DOHH2 (cell line): ENCODE data around the gene WFDC9.
"Not testable (repeated sequence)": the region's sequence is repeated elsewhere in the genome, so short reads cannot be mapped to it uniquely, and the experiment has no call there.

Experiments used
- H3F3A ChIP-seq: fragments of 200-600 bp; sonication (generic), shearing (Covaris generic); 2 replicates; pipeline ENCODE4 v1.6.0; 2016; ENCODE audit warnings: antibody characterized with exemption, mild to moderate bottlenecking; ENCODE audit not compliant: control insufficient read depth, insufficient read depth
- H3K27ac ChIP-seq: fragments of 200-600 bp; sonication (generic); 2 replicates; pipeline ENCODE4 v1.5.1; 2014; ENCODE audit warnings: low read depth, mild to moderate bottlenecking, low read length, moderate library complexity
- H3K27me3 ChIP-seq: fragments of 200-600 bp; sonication (generic); 2 replicates; pipeline ENCODE4 v1.6.1; 2014; ENCODE audit warnings: mild to moderate bottlenecking, low read length, mixed read lengths; ENCODE audit not compliant: control insufficient read depth
- H3K36me3 ChIP-seq: fragments of 200-600 bp; sonication (generic); 2 replicates; pipeline ENCODE4 v1.6.1; 2014; ENCODE audit warnings: mild to moderate bottlenecking, low read length, moderate library complexity, mixed read lengths; ENCODE audit not compliant: control insufficient read depth
- H3K4me1 ChIP-seq: fragments of 200-600 bp; sonication (generic); 2 replicates; pipeline ENCODE4 v1.6.1; 2014; ENCODE audit warnings: mild to moderate bottlenecking, low read length, mixed read lengths; ENCODE audit not compliant: control insufficient read depth
- H3K4me2 ChIP-seq: fragments of 200-600 bp; sonication (generic); 2 replicates; pipeline ENCODE4 v1.6.0; 2014; ENCODE audit warnings: mild to moderate bottlenecking, low read length, moderate library complexity
- H3K4me3 ChIP-seq: fragments of 200-600 bp; sonication (generic); 2 replicates; pipeline ENCODE4 v1.5.1; 2014; ENCODE audit warnings: mild to moderate bottlenecking, low read length, mixed read lengths
- H3K79me2 ChIP-seq: fragments of 200-600 bp; sonication (generic); 2 replicates; pipeline ENCODE4 v1.6.1; 2014; ENCODE audit warnings: mild to moderate bottlenecking, low read length, mixed read lengths; ENCODE audit not compliant: control insufficient read depth
- H3K9me2 ChIP-seq: fragments of 200-600 bp; sonication (generic); replicated peaks from 2 replicates; pipeline ENCODE4 v1.6.1; 2014; ENCODE audit warnings: mild to moderate bottlenecking, low read length, mixed read lengths; ENCODE audit not compliant: control insufficient read depth
- H3K9me3 ChIP-seq: fragments of 200-600 bp; sonication (generic); 2 replicates; pipeline ENCODE4 v1.6.1; 2014; ENCODE audit warnings: antibody characterized with exemption, low read length, mixed read lengths; ENCODE audit not compliant: control insufficient read depth, insufficient read depth
- H4K20me1 ChIP-seq: fragments of 200-600 bp; sonication (generic); 2 replicates; pipeline ENCODE4 v1.6.0; 2014; ENCODE audit warnings: low read depth, mild to moderate bottlenecking, antibody characterized with exemption, low read length, moderate library complexity; ENCODE audit not compliant: control insufficient read depth, insufficient read depth
- CTCF ChIP-seq: fragments of 200-600 bp; sonication (generic); IDR thresholded peaks from one replicate; pipeline ENCODE4 v1.5.1; 2014; ENCODE audit warnings: antibody characterized with exemption, mild to moderate bottlenecking, low read depth, low read length; ENCODE audit not compliant: poor library complexity, severe bottlenecking
- EZH2phosphoT487 ChIP-seq: fragments of 200-600 bp; sonication (generic); IDR thresholded peaks from 2 replicates; pipeline ENCODE4 v1.6.1; 2017; ENCODE audit warnings: borderline replicate concordance, mild to moderate bottlenecking, antibody characterized with exemption, low read length, moderate library complexity, mixed read lengths

WFDC9 gene

GRCh38 chr20:45647441-45648050 is 16.5 kb upstream of the WFDC9 start:
- H3F3A ChIP-seq, result no peaks in the 10 kb centered on the region
- no peak for TF ChIP-seq EZH2phosphoT487
- no peak for TF ChIP-seq CTCF
- no peak overlapping the region for H3K4me2 ChIP-seq
- H3K4me1 ChIP-seq, result no peaks in the 10 kb centered on the region
- H3K9me3 ChIP-seq, result no peaks in the 10 kb centered on the region
- H3K9me2 ChIP-seq, result no peaks in the 10 kb centered on the region
- no peaks in the 10 kb centered on the region for H3K36me3 ChIP-seq
- H3K27ac ChIP-seq, result no peak overlapping the region
- no peaks in the 10 kb centered on the region for H3K27me3 ChIP-seq
- H3K79me2 ChIP-seq, result no peaks in the 10 kb centered on the region
- no peak overlapping the region for H3K4me3 ChIP-seq
- no peaks in the 10 kb centered on the region for H4K20me1 ChIP-seq

- Histone ChIP-seq H3K9me2 (no peaks in the 10 kb centered on the region), H3K27me3 (no peaks in the 10 kb centered on the region), H3K4me3 (no peak overlapping the region)
Observed at GRCh38 chr20:45646875-45647274, 15.8 kb upstream of the WFDC9 start.

DNA sequence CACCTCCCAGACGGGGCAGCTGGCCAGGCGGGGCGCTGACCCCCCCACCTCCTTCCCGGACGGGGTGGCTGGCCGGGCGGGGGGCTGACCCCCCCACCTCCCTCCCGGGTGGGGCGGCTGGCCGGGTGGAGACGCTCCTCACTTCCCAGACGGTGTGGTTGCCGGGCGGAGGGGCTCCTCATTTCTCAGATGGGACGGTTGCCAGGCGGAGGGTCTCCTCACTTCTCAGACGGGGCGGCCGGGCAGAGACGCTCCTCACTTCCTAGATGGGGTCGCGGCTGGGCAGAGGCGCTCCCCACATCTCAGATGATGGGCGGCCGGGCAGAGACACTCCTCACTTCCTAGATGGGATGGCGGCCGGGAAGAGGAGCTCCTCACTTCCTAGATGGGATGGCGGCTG is 14.8 kb upstream of the WFDC9 start:
- H3K9me2 ChIP-seq, H3K36me3 ChIP-seq, H3K79me2 ChIP-seq, H3K9me3 ChIP-seq, H3K4me3 ChIP-seq, H4K20me1 ChIP-seq, H3F3A ChIP-seq, H3K27me3 ChIP-seq, H3K4me2 ChIP-seq, H3K27ac ChIP-seq, H3K4me1 ChIP-seq: not testable (repeated sequence)

More at GRCh38 chr20:45646875-45647274, 15.8 kb upstream of the WFDC9 start:
- H4K20me1 ChIP-seq, result no peaks in the 10 kb centered on the region
- no peaks in the 10 kb centered on the region for H3K4me1 ChIP-seq
- H3K36me3 ChIP-seq, result no peaks in the 10 kb centered on the region
- H3K9me3 ChIP-seq, result no peaks in the 10 kb centered on the region
- no peak overlapping the region for H3K27ac ChIP-seq
- H3K79me2 ChIP-seq, result no peaks in the 10 kb centered on the region
- H3K4me2 ChIP-seq, result no peak overlapping the region
- H3F3A ChIP-seq, result no peaks in the 10 kb centered on the region
- TF ChIP-seq EZH2phosphoT487 (no peak), CTCF (no peak)

DNA sequence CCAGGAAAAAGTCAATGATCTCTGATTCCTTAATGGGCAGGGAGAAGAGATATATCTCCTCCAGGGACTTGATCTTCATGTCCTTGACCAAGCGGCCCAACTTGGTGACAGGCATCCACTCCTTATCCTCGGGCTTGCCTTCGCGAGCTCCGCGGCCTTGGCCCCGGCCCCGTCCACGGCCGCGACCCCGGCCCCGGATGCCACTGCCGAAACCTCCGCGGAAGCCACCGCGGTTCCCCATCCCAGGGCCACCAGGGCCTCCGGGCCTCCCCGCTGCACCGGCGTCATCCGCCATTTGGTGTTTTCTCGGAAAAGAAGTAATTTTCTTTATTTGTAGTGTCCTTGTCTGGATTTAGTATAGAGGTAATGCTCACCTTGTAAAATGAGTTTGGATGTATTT is 10.0 kb upstream of the WFDC9 start:
- not testable (repeated sequence) for H3K79me2 ChIP-seq, H3F3A ChIP-seq, H3K27ac ChIP-seq, H3K36me3 ChIP-seq, H3K4me2 ChIP-seq, H3K9me2 ChIP-seq, H4K20me1 ChIP-seq, H3K27me3 ChIP-seq, H3K4me1 ChIP-seq, H3K4me3 ChIP-seq, H3K9me3 ChIP-seq
